IMR-90 (cell line): ENCODE data around the gene PRKAR1A.

Source experiments
- CTCF ChIP-seq: conservative IDR thresholded peaks from 2 replicates; pipeline ENCODE4 v1.5.1; 2012; ENCODE audit warnings: mild to moderate bottlenecking, low read depth, low read length, improper control_type of control experiment
- POLR2A ChIP-seq: IDR thresholded peaks from 2 replicates; pipeline ENCODE4 v1.6.1; 2012; ENCODE audit warnings: mild to moderate bottlenecking, low read depth, low read length

GRCh38 chr17:68592009-68592408 lies 79.8 kb downstream of the PRKAR1A start:
- TF ChIP-seq CTCF (no peak), POLR2A (no peak)
